Measurements from ENCODE around the gene RASA3.

- TF ChIP-seq USF2 (CRISPR knock-in tag; IDR thresholded peaks at IDR 0.05) = no peak
- TF ChIP-seq RCOR1 (IDR thresholded peaks at IDR 0.05; ENCODE audit: borderline replicate concordance in 1 of 2, low read depth in 2 of 2, low read length in 2 of 2) = no peak
- TF ChIP-seq HDGF (IDR thresholded peaks at IDR 0.05) = no peak
- no peak for TF ChIP-seq MEF2A (IDR thresholded peaks at IDR 0.05; ENCODE audit: control insufficient read depth, low read depth, low read length)
These were observed 137.3 kb downstream of the RASA3 start for GRCh38 chr13:113995051-113995601.

Measured in K562 (cell line).